ENCODE results near the gene BAZ1A.

DNA sequence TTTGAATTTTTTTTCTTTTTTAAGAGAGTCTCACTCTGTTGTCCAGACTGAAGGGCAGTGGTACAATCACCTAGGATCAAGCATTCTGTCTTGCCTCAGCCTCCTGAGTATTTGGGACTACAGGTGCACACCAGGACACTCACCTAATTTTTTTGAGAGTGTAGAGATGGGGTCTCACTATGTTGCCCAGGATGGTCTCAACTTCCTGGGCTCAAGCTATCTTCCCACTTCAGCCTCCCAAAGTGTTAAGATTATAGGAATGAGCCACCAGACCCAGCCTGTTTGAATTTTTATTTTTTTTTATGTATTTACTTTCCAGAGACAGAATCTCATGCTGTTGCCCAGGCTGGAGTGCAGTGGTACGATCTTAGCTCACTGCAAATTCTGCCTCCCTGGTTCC lies 11.3 kb downstream of the BAZ1A start:
- TF ChIP-seq CHD2 (IDR thresholded peaks at IDR 0.05; ENCODE audit: low read length, partially characterized antibody): no peak
- no peak for TF ChIP-seq TP53 (CRISPR knock-in tag; IDR thresholded peaks at IDR 0.05)
- TF ChIP-seq NFE2L2 (conservative IDR thresholded peaks at IDR 0.05; ENCODE audit: low read length): no peak
- TF ChIP-seq HOXA7 (CRISPR knock-in tag; IDR thresholded peaks at IDR 0.05): no peak
- no peak for TF ChIP-seq CTCF (IDR thresholded peaks at IDR 0.05)
- TF ChIP-seq RAD21 (conservative IDR thresholded peaks at IDR 0.05 in 1 of 2, IDR thresholded peaks at IDR 0.05 in 1 of 2): no peak
- TF ChIP-seq CHD4 (IDR thresholded peaks at IDR 0.05; ENCODE audit: borderline replicate concordance): no peak
- TF ChIP-seq POLR2A (IDR thresholded peaks at IDR 0.05; ENCODE audit: low read length): no peak
- TF ChIP-seq, protein P1, sequence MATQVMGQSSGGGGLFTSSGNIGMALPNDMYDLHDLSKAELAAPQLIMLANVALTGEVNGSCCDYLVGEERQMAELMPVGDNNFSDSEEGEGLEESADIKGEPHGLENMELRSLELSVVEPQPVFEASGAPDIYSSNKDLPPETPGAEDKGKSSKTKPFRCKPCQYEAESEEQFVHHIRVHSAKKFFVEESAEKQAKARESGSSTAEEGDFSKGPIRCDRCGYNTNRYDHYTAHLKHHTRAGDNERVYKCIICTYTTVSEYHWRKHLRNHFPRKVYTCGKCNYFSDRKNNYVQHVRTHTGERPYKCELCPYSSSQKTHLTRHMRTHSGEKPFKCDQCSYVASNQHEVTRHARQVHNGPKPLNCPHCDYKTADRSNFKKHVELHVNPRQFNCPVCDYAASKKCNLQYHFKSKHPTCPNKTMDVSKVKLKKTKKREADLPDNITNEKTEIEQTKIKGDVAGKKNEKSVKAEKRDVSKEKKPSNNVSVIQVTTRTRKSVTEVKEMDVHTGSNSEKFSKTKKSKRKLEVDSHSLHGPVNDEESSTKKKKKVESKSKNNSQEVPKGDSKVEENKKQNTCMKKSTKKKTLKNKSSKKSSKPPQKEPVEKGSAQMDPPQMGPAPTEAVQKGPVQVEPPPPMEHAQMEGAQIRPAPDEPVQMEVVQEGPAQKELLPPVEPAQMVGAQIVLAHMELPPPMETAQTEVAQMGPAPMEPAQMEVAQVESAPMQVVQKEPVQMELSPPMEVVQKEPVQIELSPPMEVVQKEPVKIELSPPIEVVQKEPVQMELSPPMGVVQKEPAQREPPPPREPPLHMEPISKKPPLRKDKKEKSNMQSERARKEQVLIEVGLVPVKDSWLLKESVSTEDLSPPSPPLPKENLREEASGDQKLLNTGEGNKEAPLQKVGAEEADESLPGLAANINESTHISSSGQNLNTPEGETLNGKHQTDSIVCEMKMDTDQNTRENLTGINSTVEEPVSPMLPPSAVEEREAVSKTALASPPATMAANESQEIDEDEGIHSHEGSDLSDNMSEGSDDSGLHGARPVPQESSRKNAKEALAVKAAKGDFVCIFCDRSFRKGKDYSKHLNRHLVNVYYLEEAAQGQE (IDR thresholded peaks at IDR 0.05): no peak
- TF ChIP-seq PBX3 (IDR thresholded peaks at IDR 0.05): no peak
